HTERT RPE-1 (cell line): ENCODE results near the gene MUC16.

Source experiments
- in situ Hi-C: fragments of 300-500 bp; cut with MboI; formaldehyde crosslinking; loops from 4 replicates; pipeline ENCODE4 v1.14.3; 2020; ENCODE audit warnings: low sequenced_read_pairs

Gene MUC16

DNA sequence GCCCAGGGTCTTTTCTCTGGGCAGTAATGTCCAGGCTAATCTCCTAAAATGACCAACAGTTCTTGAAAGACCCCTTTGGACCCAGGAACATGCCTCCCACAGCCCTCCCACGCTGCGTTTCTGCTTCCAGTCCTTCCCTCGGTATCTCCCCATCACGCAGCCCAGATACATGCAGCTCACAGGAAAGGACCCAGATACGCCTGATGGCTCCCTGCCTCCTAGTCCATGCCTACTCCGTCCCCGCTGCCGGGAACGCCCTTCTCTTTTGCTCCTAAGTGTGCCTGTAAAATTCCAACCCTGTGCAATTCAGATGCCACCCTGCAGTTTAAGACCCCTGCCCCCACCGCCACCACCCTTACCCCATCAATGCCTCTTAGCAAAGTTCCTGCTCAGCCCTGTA is 778 bp downstream of the MUC16 start:
- in situ Hi-C loops, result no loop called here

DNA sequence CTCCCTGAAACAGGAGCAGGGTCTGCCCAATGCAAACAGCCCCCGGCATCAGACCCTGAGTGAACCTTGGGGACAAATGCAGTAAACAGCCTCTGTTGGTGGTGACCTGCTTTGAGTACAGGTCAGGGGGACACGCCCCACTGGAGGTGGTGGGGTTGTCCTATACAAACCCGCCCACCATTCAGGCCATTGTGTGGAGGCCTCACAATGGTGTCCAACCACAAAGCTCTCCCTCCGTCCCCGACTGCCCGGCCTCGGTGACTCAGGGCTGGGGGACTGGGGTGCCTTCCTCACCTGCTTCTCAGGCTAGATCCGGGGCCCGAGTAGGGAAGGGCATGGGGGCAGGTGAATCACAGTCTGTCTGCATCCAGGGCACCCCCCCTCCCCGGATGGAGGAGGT is 1.5 kb downstream of the MUC16 start:
- in situ Hi-C loops, result no loop called here

DNA sequence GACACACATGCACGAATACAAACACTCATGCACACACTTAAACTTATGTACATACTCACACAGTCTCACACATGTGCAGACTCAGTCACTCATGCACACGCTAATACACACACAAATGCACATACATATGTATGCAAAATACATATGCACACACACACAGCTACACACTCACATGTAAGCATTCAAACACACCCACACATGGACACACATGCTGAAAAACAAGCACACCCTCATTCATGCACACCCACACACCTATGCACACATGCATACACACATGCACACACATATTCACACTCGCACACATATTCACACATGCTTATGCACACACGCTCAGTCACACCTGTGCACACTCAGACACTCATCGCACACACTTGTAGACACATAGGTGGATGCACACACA is 9.3 kb downstream of the MUC16 start:
- in situ Hi-C loops, result no loop called here

DNA sequence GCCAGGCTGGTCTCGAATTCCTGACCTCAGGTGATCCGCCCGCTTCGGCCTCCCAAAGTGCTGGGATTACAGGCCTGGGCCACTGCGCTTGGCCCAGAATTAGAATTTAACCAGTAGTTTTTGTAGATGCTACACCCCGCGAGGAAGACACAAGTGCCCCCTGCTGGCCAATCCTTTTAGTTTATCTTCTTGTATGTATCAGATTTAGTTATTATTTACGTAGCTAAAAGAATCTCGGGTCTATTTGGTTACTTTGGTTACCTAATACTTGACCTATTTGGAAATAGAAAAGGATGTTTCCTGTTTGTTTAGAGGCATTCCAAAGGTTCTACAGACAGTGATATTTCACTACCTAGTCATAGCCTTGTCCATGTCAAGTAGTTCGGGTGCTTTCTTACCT is 22.0 kb downstream of the MUC16 start:
- in situ Hi-C loops, result no loop called here

DNA sequence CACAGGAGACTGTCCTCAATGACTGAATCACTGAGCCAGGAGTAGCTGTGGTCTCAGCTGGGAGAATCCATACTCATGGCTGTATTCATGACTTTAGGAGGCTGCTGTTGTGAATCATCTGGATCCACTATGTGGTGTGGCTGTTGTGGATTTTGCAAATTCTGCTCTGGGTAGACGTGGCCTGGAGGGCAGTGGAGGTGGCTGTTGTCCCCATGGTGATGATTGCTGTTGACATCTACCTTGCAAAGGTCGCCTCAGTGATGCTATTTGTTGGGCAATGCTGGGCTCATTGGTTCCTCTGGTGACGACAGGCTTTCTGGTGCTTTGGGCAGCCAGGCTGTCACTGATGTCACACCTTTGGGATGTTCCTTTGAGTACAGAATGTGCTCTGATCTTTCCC is 23.9 kb downstream of the MUC16 start:
- in situ Hi-C loops, result no loop called here

DNA sequence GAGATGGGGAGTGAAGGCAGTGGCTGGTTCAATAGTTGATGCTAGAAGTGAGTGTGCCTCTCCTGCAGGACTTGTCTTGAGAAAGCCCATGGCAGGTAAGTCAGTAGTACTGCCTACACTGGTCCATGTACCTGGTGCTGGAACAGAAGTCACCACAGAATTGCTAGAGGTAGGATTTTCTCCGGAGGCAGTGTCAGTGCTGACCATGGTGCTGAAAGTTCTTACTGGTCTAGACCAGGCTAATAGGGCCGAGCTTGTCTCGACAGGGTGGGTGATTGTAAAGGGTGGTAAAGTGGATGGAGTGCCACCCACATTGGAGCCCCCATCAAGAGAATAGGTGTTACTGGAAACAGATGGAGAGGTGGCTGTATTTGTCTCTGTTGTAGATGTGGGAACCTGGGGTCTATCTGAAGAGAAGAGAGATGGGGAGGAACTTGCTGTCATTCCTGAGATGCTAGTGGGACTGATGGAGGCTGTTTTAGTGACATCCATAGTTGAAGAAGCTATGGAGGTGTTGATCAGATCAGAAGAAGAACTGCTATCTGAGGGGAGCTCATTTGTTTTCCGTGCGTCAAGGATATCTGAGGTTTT is 36.6 kb downstream of the MUC16 start:
- in situ Hi-C loops, result no loop called here

DNA sequence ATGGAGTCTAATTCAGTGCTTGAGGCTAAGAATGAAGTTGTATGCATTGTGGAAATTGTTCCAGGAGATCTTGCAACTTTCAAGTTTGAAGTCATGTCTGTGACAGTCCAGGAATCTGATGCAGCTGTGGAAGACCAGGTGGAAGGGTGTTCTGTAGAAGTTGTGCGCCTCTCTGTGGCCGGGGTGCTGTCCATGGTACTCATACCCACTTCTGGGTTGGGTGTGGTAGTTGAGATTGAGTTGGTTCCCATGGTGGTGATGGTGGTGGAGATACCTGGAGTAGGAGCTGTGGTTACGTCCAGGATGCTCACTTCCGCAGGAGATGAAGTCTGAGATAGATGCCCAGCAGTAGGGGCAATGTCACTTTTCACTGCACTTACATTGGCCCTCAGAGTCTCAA is 44.3 kb downstream of the MUC16 start:
- in situ Hi-C loops, result no loop called here
